HG03432 (cell line): ENCODE data around the gene PHLDB3.
"Not testable (repeated sequence)": the region's sequence is repeated elsewhere in the genome, so short reads cannot be mapped to it uniquely, and the experiment has no call there.

Source experiments
- ATAC-seq: cut with Tn5 transposase; IDR thresholded peaks from one replicate; pipeline ENCODE4 v1.9.1; 2021; ENCODE audit warnings: mild to moderate bottlenecking, moderate library complexity; ENCODE audit not compliant: unreplicated experiment

Gene PHLDB3

DNA sequence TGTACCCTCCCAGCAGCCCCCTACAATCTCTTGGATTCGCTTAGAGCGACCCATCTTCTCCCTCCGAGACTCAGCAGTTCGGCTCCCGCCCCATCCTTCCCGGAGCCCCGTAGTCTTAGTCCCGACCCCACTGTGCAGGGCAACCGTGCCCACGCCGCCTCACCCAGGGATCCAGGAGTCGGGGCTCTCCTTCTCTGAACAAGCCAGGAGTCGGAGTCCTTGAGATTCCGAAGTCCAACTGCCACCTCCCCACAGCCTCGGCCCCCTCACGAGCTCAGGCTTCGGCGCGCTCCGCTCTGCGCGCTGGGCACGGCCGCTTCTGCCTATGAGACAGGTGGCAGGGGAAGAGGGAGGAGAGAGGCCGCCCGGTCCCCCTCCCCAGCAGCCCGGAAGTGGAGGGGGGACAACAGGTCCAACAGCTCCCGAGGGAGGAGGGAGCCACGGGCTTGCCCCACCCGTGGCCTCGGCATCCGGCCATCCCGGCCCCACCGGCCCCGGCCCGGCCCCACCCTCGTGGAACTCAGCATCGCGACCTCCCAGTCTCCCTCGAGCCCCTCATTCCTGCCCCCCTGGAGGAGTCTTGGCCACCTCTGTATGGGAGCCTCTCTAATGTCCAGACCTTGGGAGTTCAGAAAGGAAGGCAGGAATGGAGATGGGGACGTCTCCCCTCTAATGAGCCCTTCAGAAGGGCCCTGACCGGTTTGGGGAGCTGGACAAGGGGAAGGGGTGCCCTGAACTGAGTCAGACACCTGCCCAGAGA is at the start of gene PHLDB3:
TSS of gene PHLDB3 (minus strand) at position 321 of the 760 bp plus-strand sequence. CDS start 628 bp downstream, outside the sequence.
- peak; percentile 29 for ATAC-seq

GRCh38 chr19:43553656-43554055 is 49.1 kb upstream of the PHLDB3 start:
- ATAC-seq, result no peak

- ATAC-seq, result no peak
These were observed 48.1 kb upstream of the PHLDB3 start for GRCh38 chr19:43552616-43553015.

DNA sequence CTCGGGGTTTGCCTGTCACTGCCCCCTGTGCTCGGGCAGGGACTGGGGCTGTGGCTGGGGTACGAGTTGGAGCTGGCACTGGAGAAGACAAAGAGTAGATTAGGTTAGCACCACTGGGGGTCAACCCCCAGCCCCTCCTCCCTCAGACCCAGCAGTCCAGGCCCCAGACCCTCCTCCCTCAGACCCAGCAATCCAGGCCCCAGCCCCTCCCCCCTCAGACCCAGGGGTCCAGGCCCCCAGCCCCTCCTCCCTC is 47.6 kb upstream of the PHLDB3 start:
- ATAC-seq, result no peak

- no peak for ATAC-seq
These were observed 47.1 kb upstream of the PHLDB3 start for GRCh38 chr19:43551399-43552197.

DNA sequence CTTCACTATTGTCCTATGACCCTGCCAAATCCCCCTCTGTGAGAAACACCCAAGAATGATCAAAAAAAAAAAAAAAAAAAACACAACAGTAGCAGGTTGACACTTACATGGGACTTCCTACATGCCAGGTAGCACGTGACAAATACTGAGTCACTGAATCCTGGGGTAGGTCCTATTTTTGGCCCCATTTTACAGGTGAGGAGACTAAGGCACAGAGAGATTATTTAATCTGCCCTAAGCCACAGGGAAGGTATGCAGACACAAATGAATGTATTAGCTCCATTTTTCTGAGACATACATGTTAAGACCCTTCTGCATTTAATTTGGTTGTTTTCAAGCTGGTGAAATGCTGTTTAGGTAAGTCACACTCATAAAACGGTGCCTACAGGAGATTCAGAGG is 44.2 kb upstream of the PHLDB3 start:
- ATAC-seq, result no peak

DNA sequence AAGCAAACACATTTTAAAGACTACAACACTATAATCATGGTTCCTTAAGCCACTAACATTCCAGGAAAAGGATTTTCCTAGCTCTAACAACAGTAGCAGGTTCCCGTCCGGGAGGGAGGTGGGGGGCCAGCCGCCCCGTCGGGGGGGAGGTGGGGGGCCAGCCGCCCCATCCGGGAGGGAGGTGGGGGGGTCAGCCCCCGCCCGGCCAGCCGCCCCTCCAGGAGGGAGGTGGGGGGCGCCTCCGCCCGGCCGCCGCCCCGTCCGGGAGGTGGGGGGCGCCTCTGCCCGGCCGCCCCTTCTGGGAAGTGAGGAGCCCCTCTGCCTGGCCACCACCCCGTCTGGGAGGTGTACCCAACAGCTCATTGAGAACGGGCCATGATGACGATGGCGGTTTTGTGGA is 43.4 kb upstream of the PHLDB3 start:
- not testable (repeated sequence) for ATAC-seq

- no peak for ATAC-seq
These were observed 42.0 kb upstream of the PHLDB3 start for GRCh38 chr19:43546581-43546980.

DNA sequence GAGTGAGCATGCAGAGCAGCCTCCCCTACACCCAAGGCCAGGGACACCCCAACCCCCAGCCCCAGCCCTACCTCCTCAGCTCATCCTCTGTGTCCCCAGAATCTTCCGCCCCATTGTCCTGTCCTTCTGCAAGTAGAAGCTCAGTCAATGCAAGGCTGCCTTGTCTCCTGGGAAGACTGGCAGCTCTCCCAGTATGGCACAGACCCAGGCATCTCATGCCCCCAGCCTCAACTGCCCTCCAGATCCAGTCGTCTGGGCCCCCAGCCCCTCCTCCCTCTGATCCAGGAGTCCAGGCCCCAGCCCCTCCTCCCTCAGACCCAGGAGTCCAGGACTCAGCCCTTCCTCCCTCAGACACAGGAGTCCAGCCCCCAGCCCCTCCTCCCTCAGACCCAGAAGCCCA is 41.4 kb upstream of the PHLDB3 start:
- no peak for ATAC-seq

DNA sequence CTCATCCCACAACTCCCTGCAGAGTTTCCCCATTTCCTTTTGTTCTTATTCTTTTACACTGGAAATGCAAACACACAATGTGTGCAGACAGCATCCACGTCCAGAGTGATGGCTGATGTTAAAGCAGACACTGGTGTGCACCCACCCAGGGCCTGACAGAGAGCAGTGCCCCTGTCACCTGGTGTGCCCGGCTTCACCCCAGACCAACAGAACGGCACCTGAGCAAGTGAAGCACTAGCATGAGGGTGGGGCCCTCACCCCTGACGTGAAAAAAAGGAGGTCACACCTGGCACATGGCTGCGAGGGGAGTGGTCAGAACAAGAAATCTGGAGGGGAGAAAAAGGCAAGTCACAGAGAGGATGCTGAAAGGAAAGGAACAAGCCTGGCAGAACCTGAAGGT is 40.7 kb upstream of the PHLDB3 start:
- ATAC-seq, result no peak

GRCh38 chr19:43544077-43544476 is 39.5 kb upstream of the PHLDB3 start:
- no peak for ATAC-seq

DNA sequence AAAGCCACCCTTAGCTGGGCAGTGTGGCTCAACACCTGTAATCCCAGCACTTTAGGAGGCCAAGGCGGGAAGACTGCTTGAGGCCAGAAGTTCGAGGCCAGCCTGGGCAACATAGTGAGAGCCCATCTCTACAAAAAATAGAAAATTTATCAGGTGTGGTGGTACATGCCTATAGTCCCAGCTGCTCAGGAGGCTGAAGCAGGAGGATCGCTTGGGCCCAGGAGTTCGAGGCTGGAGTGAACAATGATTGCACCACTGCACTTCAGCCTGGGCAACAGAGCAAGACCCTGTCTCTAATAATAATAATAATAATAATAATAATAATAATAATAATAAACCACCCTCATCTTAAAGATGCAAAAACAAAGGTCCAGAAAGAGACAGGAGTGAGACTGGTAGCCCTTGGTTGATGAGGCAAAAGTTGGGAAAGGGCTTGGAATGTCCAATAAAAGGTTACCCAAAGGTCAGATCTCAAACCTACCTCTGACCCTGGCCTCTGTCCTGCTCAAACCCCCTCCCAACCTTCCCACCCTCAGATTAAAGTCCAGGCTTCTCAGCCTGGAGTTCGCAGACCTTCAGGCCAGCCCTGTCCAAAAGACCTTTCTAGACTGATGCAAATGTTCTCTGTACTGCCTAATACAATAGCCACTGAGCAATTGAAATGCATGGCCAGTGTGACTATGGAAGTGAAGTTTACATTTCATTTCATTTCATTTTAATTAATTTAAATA is 37.5 kb upstream of the PHLDB3 start:
- no peak for ATAC-seq

DNA sequence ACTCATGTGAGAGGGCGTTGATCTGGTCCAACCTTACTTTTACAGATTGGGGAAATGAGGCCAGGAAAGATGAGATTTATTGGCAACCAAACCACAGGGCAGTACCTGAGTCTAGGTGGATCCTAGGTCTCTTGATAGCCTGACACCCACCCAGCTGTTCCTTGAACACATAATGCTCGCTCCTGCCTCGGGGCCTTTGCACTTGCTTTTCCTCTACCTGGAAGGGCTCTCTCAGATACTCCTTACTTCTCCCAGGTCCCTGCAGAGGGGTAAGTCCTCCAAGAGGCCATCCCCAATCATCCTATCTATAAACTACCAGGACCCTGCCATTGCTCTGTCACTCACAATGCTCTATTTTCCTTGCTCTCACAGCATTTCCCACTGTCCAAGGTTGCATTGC is 35.8 kb upstream of the PHLDB3 start:
- ATAC-seq, result no peak

- no peak for ATAC-seq
These were observed 34.4 kb upstream of the PHLDB3 start for GRCh38 chr19:43538922-43539321.

DNA sequence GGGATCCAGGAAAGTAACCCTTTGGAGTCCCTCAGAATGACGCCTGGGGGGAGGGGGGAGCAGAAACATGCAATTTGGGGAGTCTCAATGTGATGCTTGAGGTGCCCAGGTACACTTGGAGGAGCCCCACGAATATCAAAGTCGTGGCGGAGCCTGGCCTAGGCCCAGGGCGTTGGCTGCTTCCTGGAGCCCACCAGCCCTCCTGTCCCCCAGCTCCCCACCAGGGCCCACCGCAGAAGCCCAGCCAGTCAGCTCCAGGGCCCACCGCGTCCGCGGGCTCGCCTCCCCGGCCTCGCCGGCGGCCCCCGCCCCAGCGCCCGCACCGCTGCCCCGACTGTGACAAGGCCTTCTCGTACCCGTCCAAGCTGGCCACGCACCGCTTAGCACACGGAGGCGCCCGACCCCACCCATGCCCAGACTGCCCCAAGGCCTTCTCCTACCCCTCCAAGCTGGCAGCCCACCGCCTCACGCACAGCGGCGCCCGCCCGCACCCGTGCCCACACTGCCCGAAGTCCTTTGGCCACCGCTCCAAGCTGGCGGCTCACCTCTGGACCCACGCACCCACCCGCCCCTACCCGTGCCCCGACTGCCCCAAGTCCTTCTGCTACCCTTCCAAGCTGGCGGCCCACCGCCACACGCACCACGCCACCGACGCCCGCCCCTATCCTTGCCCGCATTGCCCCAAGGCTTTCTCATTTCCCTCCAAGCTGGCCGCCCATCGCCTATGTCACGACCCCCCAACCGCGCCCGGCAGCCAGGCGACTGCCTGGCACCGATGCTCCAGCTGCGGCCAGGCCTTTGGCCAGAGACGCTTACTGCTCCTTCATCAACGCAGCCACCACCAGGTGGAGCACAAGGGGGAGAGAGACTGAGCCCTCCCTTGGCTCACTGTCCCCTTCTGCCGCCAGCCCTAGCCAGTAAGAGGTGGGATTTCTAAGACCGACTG is 30.5 kb upstream of the PHLDB3 start:
- no peak for ATAC-seq

DNA sequence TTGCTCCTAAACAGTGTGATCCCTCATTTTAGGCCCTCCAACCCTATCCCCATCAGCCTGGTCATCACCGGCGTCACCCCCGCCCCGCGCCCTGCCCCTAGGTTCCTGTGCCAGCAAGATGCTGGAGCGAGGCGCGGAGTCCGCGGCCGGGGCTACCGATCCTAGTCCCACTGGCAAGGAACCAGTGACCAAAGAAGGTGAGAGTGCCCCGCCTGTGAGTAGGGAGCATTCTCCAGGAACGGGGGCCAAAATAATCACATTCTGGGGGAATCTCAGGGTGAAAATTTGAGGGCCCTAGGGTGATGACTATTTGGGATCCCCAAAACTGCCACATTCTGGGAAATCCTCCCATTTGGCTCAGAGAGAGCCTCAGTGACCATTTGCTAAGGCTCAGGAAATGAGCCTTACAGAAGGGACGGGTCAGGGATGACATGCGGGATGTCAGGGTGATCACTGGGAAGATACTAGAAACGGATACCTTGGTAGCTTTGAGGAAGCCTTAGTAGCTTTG is 29.8 kb upstream of the PHLDB3 start:
- ATAC-seq, result no peak

GRCh38 chr19:43533546-43534304 is 29.2 kb upstream of the PHLDB3 start:
- ATAC-seq, result peak; percentile 63

DNA sequence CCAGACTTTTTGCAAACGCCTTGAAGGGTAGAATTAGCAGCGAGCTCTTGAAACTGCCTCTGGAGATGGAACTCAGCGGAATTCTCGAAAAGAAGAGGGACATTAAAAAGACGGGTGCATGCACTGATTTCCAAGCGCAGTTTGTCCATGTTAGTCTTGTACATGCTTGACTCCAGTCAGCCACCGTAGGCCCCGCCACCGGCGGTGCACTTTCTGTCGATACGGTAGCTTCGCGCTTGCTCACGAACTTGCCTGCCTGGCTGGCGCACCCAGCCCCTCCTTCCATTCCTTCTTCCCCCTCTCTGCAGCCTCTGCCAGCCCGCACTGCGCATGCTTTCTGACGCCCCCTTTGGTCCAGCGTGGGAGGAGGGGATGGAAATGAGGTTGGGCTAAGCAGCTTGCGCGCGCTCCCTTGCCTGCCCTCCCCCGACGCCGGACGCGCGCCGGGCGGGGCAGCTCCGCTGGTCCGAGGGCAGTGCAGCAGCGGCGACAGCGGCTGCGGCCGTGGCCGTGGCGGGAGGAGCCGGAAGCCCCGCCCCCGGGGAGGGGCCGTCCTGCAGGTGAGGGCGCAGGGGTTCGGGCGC is 28.5 kb upstream of the PHLDB3 start, which contains the start of gene ZNF575:
TSS of gene ZNF575 (plus strand) at position 227 of the 584 bp plus-strand sequence. CDS start 1,235 bp downstream, outside the sequence.
- ATAC-seq, result peak; percentile 62

DNA sequence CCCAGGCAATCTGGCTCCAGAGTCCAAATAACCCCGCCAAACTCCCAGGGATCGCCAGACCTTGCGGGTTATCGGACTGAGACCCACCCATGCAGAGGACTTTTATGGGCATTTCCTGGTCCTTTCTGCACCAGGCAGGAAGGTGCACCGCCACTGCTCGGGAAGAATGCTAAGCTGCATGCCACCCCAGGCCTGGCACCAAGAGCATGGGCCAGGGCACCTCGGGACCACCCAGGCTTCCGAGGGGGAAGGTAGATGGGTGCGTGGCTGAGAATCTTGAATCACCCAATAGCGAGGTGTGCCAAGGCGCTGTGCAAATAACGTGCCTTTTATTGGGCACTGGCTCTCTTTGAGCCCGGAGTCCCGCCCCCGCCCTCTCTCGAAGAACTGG is 28.0 kb upstream of the PHLDB3 start:
- peak; percentile 26 for ATAC-seq
